OCI-LY7 (cell line): ENCODE measurements around the gene TBX4. TPM values are rescaled to one million over a fixed set of nuclear protein-coding genes. Genes with fewer than 3 reads are reported as not detected.

Experiments used
- BruUV-seq: library from RNA; stranded (reverse); fragments of 400-500 nt; replicated peaks from 2 replicates; lab custom pipeline; 2021; lab: Mats Ljungman, UMichigan
- CTCF ChIA-PET: fragments of 300-600 bp; sonication (Branson Sonifier 250); formaldehyde crosslinking; loops from one replicate; lab custom pipeline; 2022; ENCODE audit warnings: antibody characterized with exemption; ENCODE audit not compliant: unreplicated experiment; lab: Charles Lee
- POLR2A ChIA-PET: fragments of 300-600 bp; sonication (Branson Sonifier 250); formaldehyde crosslinking; loops from one replicate; lab custom pipeline; 2022; ENCODE audit warnings: antibody characterized with exemption; lab: Charles Lee
- DNase-seq: peaks from one replicate; pipeline ENCODE4 v3.0.0-alpha.2; 2015; ENCODE audit warnings: low spot score
- H2AFZ ChIP-seq: fragments of 200-600 bp; sonication (generic), shearing (Covaris generic); 2 replicates; pipeline ENCODE4 v1.6.1; 2014; ENCODE audit warnings: mild to moderate bottlenecking, antibody characterized with exemption, low read length, moderate library complexity
- H3K27ac ChIP-seq: fragments of 200-600 bp; sonication (generic); 2 replicates; pipeline ENCODE4 v1.5.1; 2014; ENCODE audit warnings: mixed run types, low read depth, mild to moderate bottlenecking, moderate library complexity, low read length, inconsistent platforms; ENCODE audit not compliant: poor library complexity, severe bottlenecking
- H3K36me3 ChIP-seq: fragments of 200-600 bp; sonication (generic); 2 replicates; pipeline ENCODE4 v1.6.1; 2014; ENCODE audit warnings: mild to moderate bottlenecking, antibody characterized with exemption, low read length, moderate library complexity, mixed read lengths; ENCODE audit not compliant: insufficient read depth
- H3K4me1 ChIP-seq: fragments of 200-600 bp; sonication (generic); 2 replicates; pipeline ENCODE4 v1.5.1; 2014; ENCODE audit warnings: mild to moderate bottlenecking, low read length; ENCODE audit not compliant: insufficient read depth, poor library complexity, severe bottlenecking
- H3K4me2 ChIP-seq: fragments of 200-600 bp; sonication (generic); 2 replicates; pipeline ENCODE4 v1.6.1; 2014; ENCODE audit warnings: mild to moderate bottlenecking, low read length
- H3K4me3 ChIP-seq: fragments of 200-600 bp; sonication (generic); 2 replicates; pipeline ENCODE4 v1.5.1; 2014; ENCODE audit warnings: mild to moderate bottlenecking, low read depth, low read length; ENCODE audit not compliant: poor library complexity, severe bottlenecking
- H3K79me2 ChIP-seq: fragments of 200-600 bp; sonication (generic); 2 replicates; pipeline ENCODE4 v1.6.1; 2016; ENCODE audit warnings: low read depth, mild to moderate bottlenecking, low read length, moderate library complexity, mixed read lengths; ENCODE audit not compliant: insufficient read depth
- H3K9me2 ChIP-seq: fragments of 200-600 bp; sonication (generic); 2 replicates; pipeline ENCODE4 v1.6.1; 2016; ENCODE audit warnings: mild to moderate bottlenecking, low read length, mixed read lengths; ENCODE audit not compliant: insufficient read depth
- H3K9me3 ChIP-seq: fragments of 200-600 bp; sonication (generic); 2 replicates; pipeline ENCODE4 v1.6.1; 2014; ENCODE audit warnings: mild to moderate bottlenecking, mixed run types, low read length, mixed read lengths
- H4K20me1 ChIP-seq: fragments of 200-600 bp; sonication (generic); 2 replicates; pipeline ENCODE4 v1.6.1; 2014; ENCODE audit warnings: mild to moderate bottlenecking, antibody characterized with exemption, low read length, moderate library complexity, mixed read lengths; ENCODE audit not compliant: insufficient read depth
- EZH2phosphoT487 ChIP-seq: fragments of 200-600 bp; sonication (generic); IDR thresholded peaks from 2 replicates; pipeline ENCODE4 v1.6.1; 2018; ENCODE audit warnings: low read depth, borderline replicate concordance, mild to moderate bottlenecking, mixed run types, antibody characterized with exemption, low read length, moderate library complexity, mixed read lengths
- intact Hi-C: fragments of 100-400 bp; cut with micrococcal nuclease; formaldehyde crosslinking; loops from one replicate; pipeline ENCODE4 v1.10.0; 2022; ENCODE audit not compliant: unreplicated experiment
- total RNA-seq, 2 experiments: library from RNA; depleted of rRNA in 1 of 2; stranded (reverse); fragments of >200 nt in 1 of 2; shearing (Covaris generic) in 1 of 2; gene quantifications; 2 replicates each; pipeline ENCODE4 v1.2.3, GENCODE V29; 2014 to 2022
- TF ChIP-seq, protein P1 (sequence below): fragments of 200-600 bp; sonication (generic); conservative IDR thresholded peaks from 2 replicates; pipeline ENCODE4 v1.5.1; 2014; ENCODE audit warnings: mild to moderate bottlenecking, antibody characterized with exemption, low read length, moderate library complexity, mixed read lengths

The TBX4 gene
- total RNA-seq, 2 experiments from 2014 or later, result not detected

DNA sequence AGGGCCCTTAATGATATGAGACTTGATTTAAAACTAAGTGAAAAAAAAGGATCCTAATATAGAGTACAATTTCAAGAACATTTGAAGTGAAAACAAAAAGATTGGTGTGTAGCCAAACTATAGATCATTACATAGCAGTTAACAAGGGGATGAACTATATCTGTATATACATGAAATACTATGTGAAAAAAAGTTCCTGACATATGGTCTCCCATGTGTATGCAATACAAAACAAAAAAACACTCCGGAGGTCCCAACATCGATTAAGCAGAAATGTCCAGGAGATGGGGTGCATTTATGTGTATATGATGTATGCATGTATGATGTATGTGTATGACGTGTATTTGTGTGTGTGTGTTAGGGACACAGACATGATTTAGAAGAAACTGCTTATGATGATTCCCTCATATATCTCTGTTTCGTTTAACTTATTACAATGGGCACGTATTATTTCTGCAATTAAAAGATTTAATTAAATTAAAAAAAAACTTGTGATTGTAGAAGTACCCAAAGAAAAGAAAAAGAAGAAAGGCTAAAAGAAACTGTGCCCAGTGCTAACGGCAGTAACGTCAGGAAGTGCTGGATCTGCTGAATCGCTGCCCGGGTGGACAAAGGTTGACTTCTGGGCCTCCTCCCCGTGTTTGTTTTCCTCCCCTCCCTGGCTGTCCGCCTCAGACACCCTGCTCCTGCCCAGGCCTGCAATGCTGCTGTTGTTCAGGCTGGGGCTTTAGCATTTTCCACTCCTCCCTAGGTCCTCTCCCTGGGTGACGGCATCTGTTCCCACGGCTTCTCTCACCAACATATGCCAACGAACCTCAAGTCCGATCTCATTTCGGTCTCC, 36.9 kb downstream of the TBX4 start:
- no peak overlapping the region for H3K4me2 ChIP-seq
- no TSS peak for BruUV-seq
- no peaks in the 10 kb centered on the region for H4K20me1 ChIP-seq
- H3K9me2 ChIP-seq, result no peaks in the 10 kb centered on the region
- ChIA-PET CTCF (no interaction called here), POLR2A (no interaction called here)
- no peak overlapping the region for H2AFZ ChIP-seq
- TF ChIP-seq, protein P1, sequence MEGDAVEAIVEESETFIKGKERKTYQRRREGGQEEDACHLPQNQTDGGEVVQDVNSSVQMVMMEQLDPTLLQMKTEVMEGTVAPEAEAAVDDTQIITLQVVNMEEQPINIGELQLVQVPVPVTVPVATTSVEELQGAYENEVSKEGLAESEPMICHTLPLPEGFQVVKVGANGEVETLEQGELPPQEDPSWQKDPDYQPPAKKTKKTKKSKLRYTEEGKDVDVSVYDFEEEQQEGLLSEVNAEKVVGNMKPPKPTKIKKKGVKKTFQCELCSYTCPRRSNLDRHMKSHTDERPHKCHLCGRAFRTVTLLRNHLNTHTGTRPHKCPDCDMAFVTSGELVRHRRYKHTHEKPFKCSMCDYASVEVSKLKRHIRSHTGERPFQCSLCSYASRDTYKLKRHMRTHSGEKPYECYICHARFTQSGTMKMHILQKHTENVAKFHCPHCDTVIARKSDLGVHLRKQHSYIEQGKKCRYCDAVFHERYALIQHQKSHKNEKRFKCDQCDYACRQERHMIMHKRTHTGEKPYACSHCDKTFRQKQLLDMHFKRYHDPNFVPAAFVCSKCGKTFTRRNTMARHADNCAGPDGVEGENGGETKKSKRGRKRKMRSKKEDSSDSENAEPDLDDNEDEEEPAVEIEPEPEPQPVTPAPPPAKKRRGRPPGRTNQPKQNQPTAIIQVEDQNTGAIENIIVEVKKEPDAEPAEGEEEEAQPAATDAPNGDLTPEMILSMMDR, result no peak
- no peak for TF ChIP-seq EZH2phosphoT487
- H3K4me1 ChIP-seq, result no peaks in the 10 kb centered on the region
- DNase-seq, result no peak
- no peaks in the 10 kb centered on the region for H3K79me2 ChIP-seq
- intact Hi-C loops, result no loop called here
- no peak overlapping the region for H3K4me3 ChIP-seq
- H3K36me3 ChIP-seq, result no peaks in the 10 kb centered on the region
- H3K27ac ChIP-seq, result no peak overlapping the region
- H3K9me3 ChIP-seq, result no peaks in the 10 kb centered on the region

DNA sequence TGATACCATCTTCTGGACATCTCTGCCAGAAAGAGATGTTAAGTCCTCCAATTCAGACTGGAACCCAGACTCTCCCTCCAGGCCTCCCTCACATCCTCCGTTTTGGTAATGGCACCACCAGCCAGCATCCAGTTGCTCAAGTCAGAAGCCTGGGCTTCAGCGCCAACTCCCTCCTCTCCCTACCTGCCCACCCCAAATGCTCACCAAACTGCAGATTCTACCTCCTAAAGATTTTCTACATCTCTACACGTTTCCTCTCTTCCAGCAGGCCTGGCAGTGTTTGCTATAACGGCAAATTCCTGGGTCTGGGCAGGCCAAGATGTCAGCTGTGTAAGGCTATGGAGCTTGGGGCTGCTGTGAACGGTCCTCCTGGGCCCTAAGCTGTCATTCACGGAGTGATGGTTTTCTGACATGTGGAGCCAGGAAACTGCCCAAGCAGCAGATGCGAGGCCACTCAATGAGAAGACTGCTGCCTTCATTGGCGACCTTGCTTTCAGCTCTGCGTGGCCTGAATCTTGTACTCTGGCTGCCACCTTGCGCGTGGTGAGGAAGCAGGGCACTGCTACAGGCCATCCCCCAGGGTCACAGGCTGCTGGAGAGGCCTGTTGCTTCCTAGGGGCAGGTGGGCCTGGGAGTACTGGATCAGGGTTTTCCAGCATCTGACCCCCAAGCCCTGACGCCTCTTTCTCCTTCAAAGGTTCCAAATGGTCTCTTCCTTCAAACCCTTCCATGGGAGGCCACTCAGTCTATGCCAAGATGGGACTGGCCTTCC, 37.7 kb downstream of the TBX4 start:
- Histone ChIP-seq H3K4me2 (no peak overlapping the region), H3K9me2 (no peaks in the 10 kb centered on the region), H3K27ac (no peak overlapping the region), H3K4me3 (no peak overlapping the region), H3K79me2 (no peaks in the 10 kb centered on the region), H3K9me3 (no peaks in the 10 kb centered on the region), H3K36me3 (no peaks in the 10 kb centered on the region), H2AFZ (no peak overlapping the region), H4K20me1 (no peaks in the 10 kb centered on the region), H3K4me1 (no peaks in the 10 kb centered on the region)
- TF ChIP-seq, protein P1, result no peak
- TF ChIP-seq EZH2phosphoT487, result no peak
- DNase-seq, result no peak
- CTCF ChIA-PET, result no interaction called here
- POLR2A ChIA-PET, result no interaction called here
- BruUV-seq, result no TSS peak
- intact Hi-C loops, result no loop called here
